HUES6 (cell line): ENCODE results near the gene DNAH2.

Experiments
- H3K27ac ChIP-seq: 2 replicates; pipeline ENCODE4 v1.7.0; 2013; ENCODE audit warnings: low read depth, mild to moderate bottlenecking, low read length, inconsistent platforms
- H3K27me3 ChIP-seq: 2 replicates; pipeline ENCODE4 v1.6.1; 2013; ENCODE audit warnings: low read length; ENCODE audit not compliant: control insufficient read depth, insufficient read depth
- H3K36me3 ChIP-seq: 2 replicates; pipeline ENCODE4 v1.6.1; 2013; ENCODE audit warnings: low read length; ENCODE audit not compliant: control insufficient read depth, insufficient read depth
- H3K4me1 ChIP-seq: 2 replicates; pipeline ENCODE4 v1.6.1; 2013; ENCODE audit warnings: low read length; ENCODE audit not compliant: control insufficient read depth, insufficient read depth
- H3K4me3 ChIP-seq: 2 replicates; pipeline ENCODE4 v1.5.1; 2013; ENCODE audit warnings: low read depth, low read length
- H3K9ac ChIP-seq: one replicate; pipeline ENCODE4 v1.6.1; 2013; ENCODE audit warnings: mild to moderate bottlenecking, low read length
- H3K9me3 ChIP-seq: 2 replicates; pipeline ENCODE4 v1.6.1; 2013; ENCODE audit warnings: low read depth, low read length; ENCODE audit not compliant: control insufficient read depth, insufficient read depth

Gene DNAH2

DNA sequence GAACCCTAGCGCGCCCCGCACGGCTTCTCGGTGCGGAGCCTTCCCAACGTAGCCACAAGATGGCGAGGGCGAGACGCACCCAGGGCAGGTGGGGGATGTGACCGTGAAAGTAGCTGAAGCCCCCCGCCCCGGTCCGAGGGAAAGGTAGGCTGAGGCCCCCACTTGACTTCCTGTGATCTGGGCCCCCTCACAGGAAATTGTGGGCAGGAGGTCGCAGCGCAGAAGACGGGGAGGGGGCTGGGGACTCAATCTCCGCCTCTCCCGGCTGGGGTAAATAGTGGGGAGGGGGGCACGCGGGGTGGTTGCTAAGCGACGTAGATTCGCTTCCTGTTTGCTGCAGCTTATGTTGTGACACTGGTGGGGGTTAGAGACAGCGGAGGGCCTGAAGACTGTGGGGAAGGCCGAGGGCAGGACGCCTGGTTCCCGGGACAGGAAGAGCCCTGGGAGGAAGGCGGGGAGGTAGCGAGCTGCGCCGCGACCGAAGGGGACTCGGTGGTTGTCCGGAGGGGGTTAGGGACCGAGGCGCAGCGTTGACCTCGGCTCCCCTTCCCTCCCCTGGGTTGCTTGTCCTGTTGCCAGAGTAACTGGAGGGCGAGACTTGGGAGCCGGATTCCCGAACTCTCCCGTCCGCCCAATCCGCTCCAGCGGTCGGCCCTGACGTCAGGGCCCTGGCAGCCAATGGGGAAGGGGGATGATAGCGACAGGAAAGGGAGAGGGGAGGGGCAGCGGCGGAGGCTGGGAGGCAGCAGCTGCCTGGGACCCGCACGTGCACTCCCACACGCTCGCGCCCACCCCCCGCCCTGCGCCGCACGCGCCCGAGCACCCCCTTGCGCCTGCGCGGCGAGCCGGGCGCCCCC is 117.6 kb downstream of the DNAH2 start:
- peaks cover 51% of the 10 kb centered on the region for H3K27me3 ChIP-seq
- peak overlapping the region; percentile 69 for H3K4me3 ChIP-seq
- H3K4me1 ChIP-seq, result peaks cover 26% of the 10 kb centered on the region
- no peaks in the 10 kb centered on the region for H3K9me3 ChIP-seq
- peak overlapping the region; percentile 77; the same call in 1 of the 2 replicates for H3K27ac ChIP-seq
- no peaks in the 10 kb centered on the region for H3K36me3 ChIP-seq
- peak overlapping the region; percentile 69 for H3K9ac ChIP-seq

DNA sequence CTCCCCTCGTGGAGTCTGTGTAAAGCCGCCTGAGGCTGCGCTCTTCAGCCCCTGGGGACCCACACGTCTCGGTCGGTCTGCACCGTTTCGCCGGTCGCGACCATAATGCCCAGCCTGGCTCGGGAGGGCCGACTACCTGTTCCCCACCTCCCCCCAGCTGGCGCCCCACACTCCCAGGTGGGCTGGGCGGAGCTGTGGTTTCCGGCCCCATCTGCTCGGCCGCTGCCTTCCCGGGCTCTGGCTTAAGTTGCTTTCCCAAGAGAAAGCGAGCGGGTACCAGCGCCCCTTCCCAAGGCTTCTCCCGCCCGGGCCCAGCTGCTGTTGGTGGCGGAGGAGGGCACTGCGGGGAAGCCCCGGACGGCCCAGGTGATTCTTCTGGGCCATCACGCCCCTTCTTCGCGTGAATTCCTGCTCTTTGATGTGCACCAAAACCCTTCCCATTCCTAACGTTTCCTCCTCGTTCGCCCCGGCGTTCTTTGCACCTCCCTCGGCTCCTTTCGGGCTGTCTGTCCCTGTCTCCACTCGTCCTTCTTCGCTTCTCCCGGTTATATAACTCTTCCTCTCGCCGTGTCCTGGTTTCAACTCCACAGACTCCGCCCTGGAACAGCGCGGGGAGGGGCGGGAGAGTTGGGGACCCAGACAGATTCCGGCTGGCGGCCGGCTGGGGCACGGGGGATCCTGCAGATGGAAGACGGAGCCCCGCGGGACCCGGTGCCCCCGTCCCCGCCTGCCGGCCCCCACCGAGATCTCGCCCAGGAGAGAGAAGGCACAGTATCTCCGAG is 118.5 kb downstream of the DNAH2 start:
- Histone ChIP-seq H3K4me3 (peak overlapping the region; percentile 69), H3K9ac (peak overlapping the region; percentile 64), H3K9me3 (no peaks in the 10 kb centered on the region), H3K27ac (peak overlapping the region; percentile 77; the same call in 1 of the 2 replicates), H3K27me3 (peaks cover 51% of the 10 kb centered on the region), H3K4me1 (peaks cover 31% of the 10 kb centered on the region), H3K36me3 (no peaks in the 10 kb centered on the region)

DNA sequence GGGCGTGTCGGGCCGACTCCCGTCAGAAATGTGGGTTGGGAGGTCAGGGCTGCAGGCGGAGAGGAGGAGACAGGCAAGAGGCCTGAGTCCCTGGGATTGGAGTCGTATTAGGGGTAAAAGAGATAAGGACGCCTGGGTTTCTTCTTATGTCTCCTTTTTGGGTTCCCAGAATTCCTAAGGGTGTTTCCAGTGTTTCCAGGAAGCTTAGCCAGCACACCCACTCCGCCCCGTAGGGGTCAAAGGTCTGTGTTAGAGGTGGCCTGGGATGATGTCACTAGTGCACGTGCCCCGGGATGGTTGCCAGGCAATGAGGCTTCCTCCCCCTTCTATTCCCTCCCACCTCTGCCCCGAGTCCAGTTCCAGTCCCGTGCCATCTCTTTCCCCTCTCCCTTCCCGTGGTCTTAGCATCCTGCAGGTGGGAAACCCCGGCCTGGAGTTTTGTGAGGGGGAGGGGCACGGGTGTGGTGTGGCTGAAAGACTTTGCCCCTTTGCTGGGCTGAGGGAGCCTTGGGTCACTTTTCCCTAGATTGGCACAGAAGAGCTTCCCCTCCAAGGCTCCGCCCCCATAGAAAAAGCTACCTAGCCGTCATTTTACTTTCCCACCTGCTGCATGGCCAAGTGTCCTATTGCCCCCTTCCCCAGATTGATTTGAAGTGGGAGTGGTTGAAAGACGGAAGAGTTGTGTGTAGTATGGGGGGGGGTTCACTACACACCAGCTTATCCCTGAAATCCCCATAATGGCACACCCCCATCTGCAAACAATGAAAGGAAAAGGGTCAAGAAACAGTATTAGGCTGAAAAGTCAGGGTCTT is 119.3 kb downstream of the DNAH2 start:
- Histone ChIP-seq H3K36me3 (no peaks in the 10 kb centered on the region), H3K9me3 (no peaks in the 10 kb centered on the region), H3K27ac (peak overlapping the region; percentile 77; the same call in 1 of the 2 replicates), H3K4me3 (peak overlapping the region; percentile 69), H3K27me3 (peaks cover 49% of the 10 kb centered on the region), H3K9ac (peak overlapping the region; percentile 64), H3K4me1 (peaks cover 36% of the 10 kb centered on the region)

DNA sequence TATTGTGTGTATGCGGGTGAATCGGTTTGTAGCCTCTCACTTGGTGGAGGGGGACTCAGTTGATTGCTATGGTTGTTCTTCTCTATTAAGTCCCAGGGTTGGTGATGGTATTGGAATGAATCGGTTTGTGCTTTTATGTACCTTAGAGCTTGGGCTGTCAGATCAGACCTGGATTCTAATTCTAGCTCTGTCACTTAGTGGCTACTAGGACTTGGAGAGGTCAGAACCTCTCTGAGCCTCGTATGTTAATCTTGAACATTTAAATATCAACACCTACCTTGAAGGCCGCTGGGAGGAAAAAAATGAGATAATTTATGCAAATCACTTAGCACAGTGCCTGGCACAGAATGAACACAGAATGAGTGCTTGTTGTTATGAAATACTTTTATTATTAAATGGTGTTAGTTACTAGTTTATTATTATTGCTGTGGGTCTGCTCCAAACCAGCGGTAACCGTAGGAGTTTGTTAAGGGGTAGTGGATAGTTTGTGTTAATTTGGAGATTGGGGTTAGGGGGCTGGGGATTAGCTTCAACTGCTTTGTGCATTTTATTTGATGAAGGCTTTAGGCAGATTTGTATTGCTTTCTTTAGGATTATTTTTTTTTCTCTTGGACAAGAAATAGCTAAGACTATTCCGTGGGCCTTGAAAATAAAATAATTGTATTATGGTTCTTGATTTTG is 120.0 kb downstream of the DNAH2 start:
- Histone ChIP-seq H3K27me3 (peaks cover 42% of the 10 kb centered on the region), H3K9ac (peak overlapping the region; percentile 6), H3K27ac (no peak overlapping the region), H3K36me3 (no peaks in the 10 kb centered on the region), H3K9me3 (no peaks in the 10 kb centered on the region), H3K4me3 (peak overlapping the region; percentile 69), H3K4me1 (peaks cover 36% of the 10 kb centered on the region)

DNA sequence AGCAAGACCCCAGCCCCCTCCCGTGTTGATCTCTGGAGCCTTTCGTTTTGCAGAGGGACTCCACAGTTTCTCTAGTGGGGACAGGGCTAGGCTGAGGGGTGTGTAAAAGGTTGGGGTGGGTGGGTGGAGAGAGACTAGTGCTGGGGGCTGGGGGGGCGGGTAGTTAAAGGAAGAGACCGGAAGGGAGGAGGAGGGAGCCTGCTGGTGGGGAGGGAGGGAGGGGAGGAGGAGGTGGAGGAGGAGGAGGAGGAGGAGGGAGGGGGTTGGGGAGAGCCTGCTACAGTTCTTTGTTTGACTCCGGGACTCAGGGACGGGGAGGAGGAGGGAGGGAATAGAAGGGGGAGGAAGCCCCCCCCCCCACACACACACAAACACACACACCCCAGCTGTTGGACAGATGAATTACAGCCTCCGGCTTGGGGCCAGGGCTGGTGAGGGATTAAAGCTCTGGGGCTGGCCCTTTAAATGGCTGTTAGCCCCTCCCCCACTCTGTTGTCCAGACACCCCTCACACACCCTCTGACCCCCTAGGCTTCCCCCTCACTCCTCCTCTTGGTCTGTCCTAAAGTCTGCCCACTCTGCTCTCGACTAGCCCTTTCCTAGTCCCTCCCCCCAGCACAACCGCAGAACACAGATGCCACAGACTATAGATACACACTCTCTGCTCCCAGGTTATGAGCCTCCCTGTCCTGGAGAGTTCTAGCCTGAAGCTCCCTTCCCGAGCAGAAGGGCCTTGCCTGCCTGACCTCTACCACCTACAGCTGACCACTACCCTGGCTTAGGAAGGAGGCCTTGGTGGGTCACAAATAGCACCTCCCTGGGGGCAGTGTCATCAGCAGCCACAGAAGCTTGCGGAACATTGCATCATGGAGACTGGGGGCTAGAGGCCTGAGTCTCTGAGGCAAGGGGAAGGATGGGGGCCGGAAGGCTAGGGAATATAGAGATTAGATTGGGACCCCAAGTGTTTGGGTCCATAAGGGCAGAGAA is 120.8 kb downstream of the DNAH2 start:
- H3K9ac ChIP-seq, result peak overlapping the region; percentile 26

DNA sequence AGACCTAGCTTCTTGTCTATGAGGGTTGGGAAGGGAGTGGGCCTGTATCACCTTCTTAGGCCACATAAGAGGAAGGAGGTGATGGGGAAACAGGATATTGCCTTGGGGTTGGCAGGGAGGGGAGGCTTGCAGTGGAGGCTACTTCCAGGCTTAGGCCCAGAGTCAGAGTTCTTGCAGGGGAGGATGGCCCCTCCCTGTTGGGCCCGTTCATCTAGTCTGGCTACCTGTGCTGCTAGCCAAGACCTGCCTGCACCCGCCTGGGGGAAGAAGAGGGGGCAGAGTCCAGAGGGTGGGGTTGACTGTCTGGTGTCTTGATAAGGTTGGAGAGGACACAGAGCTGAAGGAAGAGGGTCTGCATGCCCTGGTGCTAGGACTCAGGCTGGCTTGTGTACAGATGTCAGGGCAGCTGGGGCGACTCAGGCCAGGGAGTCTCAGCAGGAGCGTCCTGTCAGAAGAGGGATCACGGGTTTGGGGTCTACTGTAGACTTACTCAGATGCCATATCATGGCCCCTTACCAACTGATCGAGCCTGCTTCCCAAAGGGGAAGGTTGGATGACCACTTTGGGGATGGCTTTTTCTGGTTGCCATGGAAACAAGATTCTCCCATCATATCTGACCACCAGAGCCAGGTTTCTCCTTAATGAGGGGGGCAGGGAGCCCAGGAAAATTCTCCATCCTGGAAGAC is 121.8 kb downstream of the DNAH2 start:
- no peak overlapping the region for H3K27ac ChIP-seq
- no peaks in the 10 kb centered on the region for H3K36me3 ChIP-seq
- no peaks in the 10 kb centered on the region for H3K9me3 ChIP-seq
- H3K27me3 ChIP-seq, result peaks cover 31% of the 10 kb centered on the region
- H3K4me3 ChIP-seq, result peak overlapping the region; percentile 35; the same call in 1 of the 2 replicates
- H3K4me1 ChIP-seq, result peaks cover 28% of the 10 kb centered on the region
- H3K9ac ChIP-seq, result peak overlapping the region; percentile 26

More for the DNA sequence above, 120.8 kb downstream of the DNAH2 start:
- no peaks in the 10 kb centered on the region for H3K36me3 ChIP-seq
- no peaks in the 10 kb centered on the region for H3K9me3 ChIP-seq
- peaks cover 31% of the 10 kb centered on the region for H3K4me1 ChIP-seq
- H3K27me3 ChIP-seq, result peaks cover 33% of the 10 kb centered on the region
- H3K4me3 ChIP-seq, result peak overlapping the region; percentile 69
- H3K27ac ChIP-seq, result no peak overlapping the region

DNA sequence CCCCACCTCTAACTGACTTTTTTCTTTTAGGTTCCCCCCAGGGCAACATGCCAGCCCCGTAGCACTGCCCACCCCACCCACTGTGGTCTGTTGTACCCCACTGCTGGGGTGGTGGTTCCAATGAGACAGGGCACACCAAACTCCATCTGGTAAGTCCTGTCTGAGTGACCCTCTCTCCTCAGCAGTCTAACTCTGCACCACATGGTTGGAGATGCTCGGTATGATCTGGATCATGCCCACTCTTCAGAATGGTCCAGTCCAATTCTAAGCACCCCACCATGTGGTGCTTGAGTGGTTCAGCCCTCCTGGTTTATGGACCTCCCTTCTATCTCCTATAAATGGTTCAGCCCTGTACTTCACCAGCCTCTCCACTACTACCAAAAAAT is 122.3 kb downstream of the DNAH2 start:
- H3K27me3 ChIP-seq, result peaks cover 31% of the 10 kb centered on the region
- no peak overlapping the region for H3K9ac ChIP-seq
- H3K9me3 ChIP-seq, result no peaks in the 10 kb centered on the region
- H3K27ac ChIP-seq, result no peak overlapping the region
- H3K4me3 ChIP-seq, result no peak overlapping the region
- H3K36me3 ChIP-seq, result no peaks in the 10 kb centered on the region
- peaks cover 28% of the 10 kb centered on the region for H3K4me1 ChIP-seq

DNA sequence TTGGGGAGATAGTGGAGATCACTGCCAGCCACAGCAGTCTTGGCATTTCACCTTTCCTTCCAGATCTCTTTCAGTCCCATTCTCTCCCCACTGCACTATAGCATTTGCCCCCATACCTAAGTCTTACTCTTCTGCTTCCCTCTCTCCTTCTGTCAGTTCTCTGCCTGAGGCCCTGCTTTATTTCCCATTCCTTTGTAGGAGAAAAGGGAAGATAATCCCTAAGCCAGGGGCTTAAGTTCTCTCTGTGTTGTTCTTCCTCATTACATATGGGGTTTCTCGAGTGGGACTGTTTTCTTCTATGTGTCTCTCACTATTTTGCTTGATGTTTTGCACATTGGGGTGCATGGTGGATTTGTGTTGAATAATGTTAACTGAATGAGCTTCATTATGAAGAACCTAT is 122.9 kb downstream of the DNAH2 start:
- H3K9me3 ChIP-seq, result no peaks in the 10 kb centered on the region
- no peak overlapping the region for H3K4me3 ChIP-seq
- H3K4me1 ChIP-seq, result peaks cover 28% of the 10 kb centered on the region
- no peak overlapping the region for H3K9ac ChIP-seq
- H3K36me3 ChIP-seq, result no peaks in the 10 kb centered on the region
- H3K27me3 ChIP-seq, result peaks cover 31% of the 10 kb centered on the region
- no peak overlapping the region for H3K27ac ChIP-seq

DNA sequence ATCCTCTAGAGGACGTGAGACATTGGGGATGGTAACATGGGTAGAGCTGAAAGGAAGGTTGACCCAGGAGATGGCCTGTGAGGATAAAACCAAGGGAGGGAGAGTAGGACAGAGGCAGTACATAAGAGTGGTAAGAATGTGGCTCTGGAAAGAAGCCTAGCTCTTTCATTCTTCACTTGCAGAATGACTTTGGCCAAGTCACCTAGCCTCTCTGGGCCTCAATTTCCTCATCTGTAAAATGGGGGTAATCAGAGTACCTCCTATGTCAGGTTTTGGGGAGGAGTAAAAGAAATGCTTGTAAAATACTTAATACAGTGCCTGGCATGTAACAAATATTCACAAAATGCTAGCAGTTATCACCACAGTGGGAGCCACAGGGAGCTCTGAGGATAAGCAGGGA is 123.3 kb downstream of the DNAH2 start:
- no peak overlapping the region for H3K27ac ChIP-seq

More for the DNA sequence above, 123.3 kb downstream of the DNAH2 start:
- peak overlapping the region; percentile 60 for H3K9ac ChIP-seq
- H3K36me3 ChIP-seq, result peaks cover 3% of the 10 kb centered on the region; the same call in 1 of the 2 replicates
- no peaks in the 10 kb centered on the region for H3K9me3 ChIP-seq
- peak overlapping the region; percentile 95 for H3K4me3 ChIP-seq
- H3K4me1 ChIP-seq, result peaks cover 28% of the 10 kb centered on the region
- H3K27me3 ChIP-seq, result peaks cover 31% of the 10 kb centered on the region
